HepG2 (cell line): ENCODE data around the gene ASIC3. TPM values are rescaled to one million over a fixed set of nuclear protein-coding genes. Genes with fewer than 3 reads are reported as not detected.

Experiments
- BCLAF1 ChIP-seq: fragments of 450-650 bp; IDR thresholded peaks from 2 replicates; pipeline ENCODE4 v1.6.1; 2017; ENCODE audit warnings: mild to moderate bottlenecking
- HDAC1 ChIP-seq: sonication (generic); formaldehyde crosslinking; IDR thresholded peaks from 2 replicates; pipeline ENCODE4 v1.5.1; 2020; ENCODE audit warnings: mild to moderate bottlenecking, missing genetic modification reagents
- HES4 ChIP-seq: sonication (generic); formaldehyde crosslinking; IDR thresholded peaks from 2 replicates; pipeline ENCODE4 v1.9.0; 2021; ENCODE audit warnings: mild to moderate bottlenecking, missing genetic modification reagents, borderline replicate concordance
- HIVEP1 ChIP-seq: sonication (generic); formaldehyde crosslinking; IDR thresholded peaks from 2 replicates; pipeline ENCODE4 v1.4.0; 2020; ENCODE audit warnings: mild to moderate bottlenecking, missing genetic modification reagents
- MTA3 ChIP-seq: sonication (generic); formaldehyde crosslinking; IDR thresholded peaks from 2 replicates; pipeline ENCODE4 v1.4.0; 2020; ENCODE audit warnings: missing genetic modification reagents
- MYPOP ChIP-seq: sonication (generic); formaldehyde crosslinking; IDR thresholded peaks from 2 replicates; pipeline ENCODE4 v1.8.1; 2023; ENCODE audit warnings: mild to moderate bottlenecking, moderate library complexity, missing genetic modification reagents
- PRPF4 ChIP-seq: fragments of 200-400 bp; formaldehyde crosslinking; IDR thresholded peaks from 2 replicates; pipeline ENCODE4 v1.6.1; 2016; ENCODE audit warnings: low read length, low read depth; ENCODE audit not compliant: poor library complexity, severe bottlenecking
- TERF1 ChIP-seq: sonication (generic); formaldehyde crosslinking; IDR thresholded peaks from 2 replicates; pipeline ENCODE4 v1.8.0; 2022; ENCODE audit warnings: mild to moderate bottlenecking, missing genetic modification reagents, moderate library complexity
- ZBED4 ChIP-seq: sonication (generic); formaldehyde crosslinking; IDR thresholded peaks from 2 replicates; pipeline ENCODE4 v1.4.0; 2020; ENCODE audit warnings: missing genetic modification reagents, borderline replicate concordance
- ZBTB14 ChIP-seq: sonication (generic); formaldehyde crosslinking; IDR thresholded peaks from 2 replicates; pipeline ENCODE4 v1.4.0; 2020; ENCODE audit warnings: missing genetic modification reagents
- ZBTB2 ChIP-seq: sonication (generic); formaldehyde crosslinking; IDR thresholded peaks from 2 replicates; pipeline ENCODE4 v1.8.0; 2022; ENCODE audit warnings: low read depth, missing genetic modification reagents
- ZGPAT ChIP-seq: IDR thresholded peaks from 2 replicates; pipeline ENCODE4 v1.6.1; 2016; ENCODE audit warnings: mild to moderate bottlenecking
- ZNF136 ChIP-seq: sonication (generic); formaldehyde crosslinking; IDR thresholded peaks from 2 replicates; pipeline ENCODE4 v1.8.1; 2022; ENCODE audit warnings: low read depth, mild to moderate bottlenecking, moderate library complexity, missing genetic modification reagents
- ZNF557 ChIP-seq: sonication (generic); formaldehyde crosslinking; IDR thresholded peaks from 2 replicates; pipeline ENCODE4 v1.4.0; 2020; ENCODE audit warnings: missing genetic modification reagents
- ZNF841 ChIP-seq: sonication (generic); formaldehyde crosslinking; IDR thresholded peaks from 2 replicates; pipeline ENCODE4 v1.8.1; 2023; ENCODE audit warnings: missing genetic modification reagents, borderline replicate concordance
- polyA plus RNA-seq, 8 experiments: library from polyadenylated mRNA; depleted of rRNA in 3 of 8; stranded (reverse) in 7 of 8; unstranded in 1 of 8; fragments of >200 nt; fragmentation: Illumina TruSeq in 4 of 8; extraction: Trizol in 4 of 8; gene quantifications; 2 replicates each; pipeline versions ENCODE4 v1.2.1 to v1.2.3, GENCODE V29; 2011 to 2016; ENCODE audit warnings: low read depth in 4 of 8, missing spikeins in 1 of 8, mixed read lengths in 1 of 8; ENCODE audit not compliant: insufficient read depth in 1 of 8
- total RNA-seq, 5 experiments: library from RNA; depleted of rRNA; stranded (reverse); fragments of >200 nt; fragmentation: Illumina TruSeq; extraction: Trizol; gene quantifications; 2 replicates each; pipeline ENCODE4 v1.2.3, GENCODE V29; 2016; ENCODE audit warnings: low read depth in 1 of 5

The ASIC3 gene
- total and polyA plus RNA-seq, 2 of the 13 experiments (the other 11 are each of a cell fraction or from before 2014, with no cell fraction given) = 0.51 TPM; not detected in 1

GRCh38 chr7:151017953-151018420 lies 30.3 kb upstream of the ASIC3 start (continued):
- no peak for TF ChIP-seq ZBED4
- TF ChIP-seq BCLAF1 = no peak
- peak; percentile 70 for TF ChIP-seq HIVEP1 (CRISPR knock-in tag)
- no peak for TF ChIP-seq ZBTB14 (CRISPR knock-in tag)
- no peak for TF ChIP-seq ZNF136 (CRISPR knock-in tag)
- TF ChIP-seq ZNF841 (CRISPR knock-in tag) = no peak
- 0 out of 2 replicates have a peak, but pooled peaks have one; percentile 46 for TF ChIP-seq ZGPAT (CRISPR knock-in tag)
- 0 out of 2 replicates have a peak, but pooled peaks have one; percentile 43 for TF ChIP-seq HDAC1 (CRISPR knock-in tag)
- no peak for TF ChIP-seq ZBTB2
- TF ChIP-seq MTA3 (CRISPR knock-in tag) = no peak
- TF ChIP-seq PRPF4 = no peak
- TF ChIP-seq ZNF557 (CRISPR knock-in tag) = no peak
- TF ChIP-seq TERF1 = no peak
- TF ChIP-seq MYPOP = no peak
- TF ChIP-seq HES4 (CRISPR knock-in tag) = no peak
